ENCODE data around the gene SPZ1.
"Not testable (repeated sequence)": the region's sequence is repeated elsewhere in the genome, so short reads cannot be mapped to it uniquely, and the experiment has no call there.

Gene SPZ1

DNA sequence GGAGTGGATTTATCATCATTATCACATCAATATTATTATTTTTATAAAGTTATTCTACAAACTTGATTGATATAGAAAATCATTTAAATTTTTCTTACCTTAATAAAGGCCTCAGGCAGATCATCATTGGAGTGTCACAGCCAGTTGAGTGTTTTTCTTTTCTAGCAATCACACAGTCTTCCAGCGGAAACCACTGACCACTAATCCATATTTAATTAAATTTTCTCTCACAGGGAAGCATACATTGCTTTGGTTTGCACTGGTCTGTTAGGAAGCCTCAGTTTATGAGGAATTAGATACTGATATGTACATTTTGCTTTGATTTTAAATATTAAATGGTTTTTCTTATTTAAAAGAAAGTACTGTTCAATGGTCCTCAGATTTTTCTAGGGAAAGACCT is 6.7 kb downstream of the SPZ1 start:
- H3K9me3 ChIP-seq (ENCODE audit: control insufficient read depth in 2 of 2, low read length in 2 of 2), result no peaks in the 10 kb centered on the region
- no peaks in the 10 kb centered on the region for H3K36me3 ChIP-seq (ENCODE audit: control insufficient read depth in 2 of 2, insufficient read depth in 2 of 2, low read length in 2 of 2)
- H3K9ac ChIP-seq (ENCODE audit: low read length in 2 of 2), result no peak overlapping the region
- no peak overlapping the region for H3K27ac ChIP-seq (ENCODE audit: low read length)
- H3K4me3 ChIP-seq (ENCODE audit: low read length in 2 of 2), result no peak overlapping the region
- no peaks in the 10 kb centered on the region for H3K27me3 ChIP-seq (ENCODE audit: control insufficient read depth in 1 of 2, insufficient read depth in 2 of 2, low read length in 2 of 2)
- H3K4me1 ChIP-seq (ENCODE audit: control insufficient read depth, insufficient read depth, low read length), result no peaks in the 10 kb centered on the region

DNA sequence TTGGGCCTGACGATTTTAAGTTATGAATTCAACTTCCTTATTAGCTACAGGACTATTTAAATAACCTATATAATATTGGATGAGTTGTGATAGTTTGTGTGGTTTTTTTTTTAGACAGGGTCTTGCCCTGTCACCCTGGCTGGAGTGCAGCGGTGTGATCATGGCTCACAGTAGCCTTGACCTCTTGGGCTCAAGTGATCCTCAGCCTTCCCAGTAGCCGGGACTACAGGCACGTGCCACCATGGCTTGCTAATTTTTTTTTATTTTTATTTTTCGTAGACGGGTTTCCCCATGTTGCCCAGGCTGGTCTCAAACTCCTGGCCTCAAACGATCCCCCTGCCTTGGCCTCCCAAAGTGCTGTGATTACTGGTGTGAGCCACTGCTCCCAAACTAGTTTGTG is 17.6 kb downstream of the SPZ1 start:
- no peak overlapping the region for H3K9ac ChIP-seq (ENCODE audit: low read length in 2 of 2)
- no peaks in the 10 kb centered on the region for H3K36me3 ChIP-seq (ENCODE audit: control insufficient read depth in 2 of 2, insufficient read depth in 2 of 2, low read length in 2 of 2)
- no peaks in the 10 kb centered on the region for H3K27me3 ChIP-seq (ENCODE audit: control insufficient read depth in 1 of 2, insufficient read depth in 2 of 2, low read length in 2 of 2)
- H3K4me1 ChIP-seq (ENCODE audit: control insufficient read depth, insufficient read depth, low read length), result no peaks in the 10 kb centered on the region
- H3K9me3 ChIP-seq (ENCODE audit: control insufficient read depth in 2 of 2, low read length in 2 of 2), result no peaks in the 10 kb centered on the region
- H3K27ac ChIP-seq (ENCODE audit: low read length), result no peak overlapping the region
- no peak overlapping the region for H3K4me3 ChIP-seq (ENCODE audit: low read length in 2 of 2)

DNA sequence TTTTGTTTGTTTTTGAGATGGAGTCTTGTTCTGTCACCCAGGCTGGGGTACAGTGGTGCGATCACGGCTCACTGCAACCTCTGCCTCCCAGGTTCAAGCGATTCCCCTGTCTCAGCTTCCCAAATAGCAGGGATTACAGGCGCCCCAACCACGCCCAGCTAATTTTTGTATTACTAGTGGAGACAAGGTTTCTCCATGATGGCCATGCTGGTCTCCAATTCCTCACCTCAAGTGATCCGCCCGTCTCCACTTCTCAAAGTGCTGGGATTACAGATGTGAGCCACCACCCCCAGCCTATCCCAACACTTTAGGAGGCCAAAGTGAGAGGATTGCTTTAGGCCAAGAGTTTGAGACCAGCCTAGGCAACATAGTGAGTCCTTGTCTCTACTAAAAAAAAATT is 19.3 kb downstream of the SPZ1 start:
- Histone ChIP-seq H3K9me3 (ENCODE audit: control insufficient read depth in 2 of 2, low read length in 2 of 2) (no peaks in the 10 kb centered on the region), H3K4me1 (ENCODE audit: control insufficient read depth, insufficient read depth, low read length) (no peaks in the 10 kb centered on the region), H3K27me3 (ENCODE audit: control insufficient read depth in 1 of 2, insufficient read depth in 2 of 2, low read length in 2 of 2) (no peaks in the 10 kb centered on the region), H3K4me3 (ENCODE audit: low read length in 2 of 2) (no peak overlapping the region), H3K27ac (ENCODE audit: low read length) (no peak overlapping the region), H3K36me3 (ENCODE audit: control insufficient read depth in 2 of 2, insufficient read depth in 2 of 2, low read length in 2 of 2) (no peaks in the 10 kb centered on the region), H3K9ac (ENCODE audit: low read length in 2 of 2) (no peak overlapping the region)

DNA sequence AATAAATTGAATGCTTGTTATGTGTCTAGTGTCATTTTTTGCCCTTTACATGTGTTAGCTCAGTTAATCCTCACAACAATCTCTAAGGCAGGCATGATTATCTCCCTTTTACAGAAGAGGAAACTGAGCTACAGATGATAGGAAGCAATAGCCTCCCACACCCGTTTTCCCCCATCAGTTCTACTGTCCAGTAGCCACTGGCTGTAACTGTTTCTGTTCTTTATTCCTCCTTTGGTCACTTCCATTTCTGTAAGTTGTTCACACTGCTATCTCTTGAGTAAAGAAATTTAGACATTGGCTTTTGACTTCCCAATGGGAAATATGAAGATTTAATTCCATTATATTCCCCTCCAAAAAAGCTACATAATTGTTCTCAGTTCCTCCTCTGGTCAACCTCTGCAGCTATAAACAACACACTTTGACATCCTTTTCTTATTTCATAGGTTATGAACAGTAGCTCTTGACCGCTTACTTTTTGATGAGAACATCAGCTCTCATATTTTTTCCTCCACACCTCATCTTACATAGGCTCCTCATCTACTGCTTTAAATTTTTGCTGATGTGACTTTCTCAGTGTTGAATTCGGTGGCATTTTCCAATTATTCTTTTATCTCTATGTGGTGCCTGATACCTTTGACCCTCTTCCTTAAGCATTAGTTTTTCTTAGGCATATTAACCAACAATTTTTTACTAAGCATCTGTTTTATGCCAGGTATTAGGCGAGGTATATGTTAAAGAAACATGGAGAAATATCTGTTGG is 21.4 kb downstream of the SPZ1 start:
- Histone ChIP-seq H3K27ac (ENCODE audit: low read length) (no peak overlapping the region), H3K27me3 (ENCODE audit: control insufficient read depth in 1 of 2, insufficient read depth in 2 of 2, low read length in 2 of 2) (no peaks in the 10 kb centered on the region), H3K9ac (ENCODE audit: low read length in 2 of 2) (no peak overlapping the region), H3K4me3 (ENCODE audit: low read length in 2 of 2) (no peak overlapping the region), H3K4me1 (ENCODE audit: control insufficient read depth, insufficient read depth, low read length) (no peaks in the 10 kb centered on the region), H3K9me3 (ENCODE audit: control insufficient read depth in 2 of 2, low read length in 2 of 2) (no peaks in the 10 kb centered on the region), H3K36me3 (ENCODE audit: control insufficient read depth in 2 of 2, insufficient read depth in 2 of 2, low read length in 2 of 2) (no peaks in the 10 kb centered on the region)

DNA sequence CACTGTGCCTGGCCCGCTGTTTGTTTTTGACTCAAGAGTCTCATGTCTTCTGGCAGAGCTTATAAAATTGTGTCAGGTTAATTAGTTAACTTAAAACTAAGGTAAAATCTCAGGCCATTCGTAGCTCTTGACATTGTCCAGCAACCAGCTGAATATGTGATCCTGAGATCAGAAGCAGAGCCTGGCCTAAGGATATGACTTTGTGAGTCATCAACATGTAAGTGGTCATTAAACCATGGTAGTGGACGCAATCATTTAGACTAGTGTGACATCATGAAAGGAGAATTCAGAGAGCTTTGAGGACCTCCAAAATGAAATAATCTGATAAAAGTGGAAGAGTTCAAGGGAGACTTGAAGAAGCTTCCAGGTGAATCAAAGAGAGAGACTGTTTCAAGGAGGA is 23.3 kb downstream of the SPZ1 start:
- H3K9ac ChIP-seq (ENCODE audit: low read length in 2 of 2), result no peak overlapping the region

DNA sequence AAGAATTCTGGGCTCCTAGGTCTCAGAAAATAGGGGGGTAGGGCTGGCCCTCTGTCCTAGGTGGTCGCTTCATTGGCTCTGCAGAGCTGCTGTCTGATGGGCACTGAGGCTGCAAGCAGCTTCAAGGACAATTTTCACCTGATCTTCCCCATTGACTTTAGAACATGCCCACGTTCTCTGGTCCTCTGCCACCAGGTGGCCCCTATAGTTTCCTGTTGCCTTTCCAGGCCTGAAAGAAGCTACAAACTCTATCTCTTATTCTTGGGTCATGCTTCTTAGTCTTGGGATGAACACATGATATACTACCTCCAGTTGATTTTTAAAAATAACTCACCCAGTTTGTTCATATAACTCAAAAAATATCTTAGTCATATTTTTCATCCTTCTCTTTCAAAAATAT is 26.3 kb downstream of the SPZ1 start:
- Histone ChIP-seq H3K36me3 (ENCODE audit: control insufficient read depth in 2 of 2, insufficient read depth in 2 of 2, low read length in 2 of 2) (no peaks in the 10 kb centered on the region), H3K27ac (ENCODE audit: low read length) (no peak overlapping the region), H3K9ac (ENCODE audit: low read length in 2 of 2) (no peak overlapping the region), H3K4me1 (ENCODE audit: control insufficient read depth, insufficient read depth, low read length) (no peaks in the 10 kb centered on the region), H3K4me3 (ENCODE audit: low read length in 2 of 2) (no peak overlapping the region), H3K27me3 (ENCODE audit: control insufficient read depth in 1 of 2, insufficient read depth in 2 of 2, low read length in 2 of 2) (no peaks in the 10 kb centered on the region), H3K9me3 (ENCODE audit: control insufficient read depth in 2 of 2, low read length in 2 of 2) (no peaks in the 10 kb centered on the region)

More for the DNA sequence above, 23.3 kb downstream of the SPZ1 start:
- Histone ChIP-seq H3K36me3 (ENCODE audit: control insufficient read depth in 2 of 2, insufficient read depth in 2 of 2, low read length in 2 of 2) (no peaks in the 10 kb centered on the region), H3K4me1 (ENCODE audit: control insufficient read depth, insufficient read depth, low read length) (no peaks in the 10 kb centered on the region), H3K4me3 (ENCODE audit: low read length in 2 of 2) (no peak overlapping the region), H3K9me3 (ENCODE audit: control insufficient read depth in 2 of 2, low read length in 2 of 2) (no peaks in the 10 kb centered on the region), H3K27ac (ENCODE audit: low read length) (no peak overlapping the region), H3K27me3 (ENCODE audit: control insufficient read depth in 1 of 2, insufficient read depth in 2 of 2, low read length in 2 of 2) (no peaks in the 10 kb centered on the region)

DNA sequence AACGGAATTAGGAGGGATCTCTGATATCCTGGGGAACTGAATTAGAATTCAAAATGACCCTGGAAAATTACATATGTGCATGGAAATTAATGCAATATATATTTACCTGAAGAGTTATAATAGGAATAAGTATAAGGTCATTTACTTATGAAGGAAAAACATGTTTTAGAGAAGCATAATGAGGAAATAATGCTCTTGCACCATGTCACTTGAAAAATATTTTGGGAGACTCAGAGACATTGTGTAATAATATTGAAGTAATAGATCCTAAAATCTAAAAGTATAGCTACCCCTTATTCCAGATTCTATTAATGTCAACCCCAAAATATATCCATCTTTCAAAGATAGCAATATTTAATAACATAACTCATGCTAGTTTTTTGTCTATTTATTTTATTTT is 28.4 kb downstream of the SPZ1 start:
- Histone ChIP-seq H3K4me3 (ENCODE audit: low read length in 2 of 2) (no peak overlapping the region), H3K4me1 (ENCODE audit: control insufficient read depth, insufficient read depth, low read length) (no peaks in the 10 kb centered on the region)

DNA sequence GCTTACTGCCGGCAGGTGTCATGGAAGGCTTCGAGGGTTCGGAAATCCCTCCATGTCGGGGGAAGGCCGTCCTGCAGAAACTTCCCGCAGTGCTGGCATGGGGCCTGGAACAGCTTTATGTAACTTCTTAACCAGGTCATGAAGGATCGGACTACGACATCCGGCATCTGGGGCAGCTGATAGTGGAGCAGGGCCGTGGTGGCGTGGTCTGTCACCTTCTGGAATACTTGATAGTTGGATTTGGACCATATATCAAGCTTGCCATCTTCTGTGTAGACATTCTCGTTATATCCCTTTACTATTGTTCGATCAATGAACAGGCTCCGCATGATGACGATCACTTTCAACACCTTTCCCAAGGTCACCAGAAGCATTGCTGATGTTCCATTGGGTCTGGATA is 31.2 kb downstream of the SPZ1 start:
- H3K4me1 ChIP-seq (ENCODE audit: control insufficient read depth, insufficient read depth, low read length); H3K9me3 ChIP-seq (ENCODE audit: control insufficient read depth in 2 of 2, low read length in 2 of 2); H3K27me3 ChIP-seq (ENCODE audit: control insufficient read depth in 1 of 2, insufficient read depth in 2 of 2, low read length in 2 of 2); H3K27ac ChIP-seq (ENCODE audit: low read length); H3K9ac ChIP-seq (ENCODE audit: low read length in 2 of 2); H3K36me3 ChIP-seq (ENCODE audit: control insufficient read depth in 2 of 2, insufficient read depth in 2 of 2, low read length in 2 of 2); H3K4me3 ChIP-seq (ENCODE audit: low read length in 2 of 2): not testable (repeated sequence)

More for the DNA sequence above, 28.4 kb downstream of the SPZ1 start:
- Histone ChIP-seq H3K36me3 (ENCODE audit: control insufficient read depth in 2 of 2, insufficient read depth in 2 of 2, low read length in 2 of 2) (no peaks in the 10 kb centered on the region), H3K27me3 (ENCODE audit: control insufficient read depth in 1 of 2, insufficient read depth in 2 of 2, low read length in 2 of 2) (no peaks in the 10 kb centered on the region), H3K27ac (ENCODE audit: low read length) (no peak overlapping the region), H3K9ac (ENCODE audit: low read length in 2 of 2) (no peak overlapping the region), H3K9me3 (ENCODE audit: control insufficient read depth in 2 of 2, low read length in 2 of 2) (no peaks in the 10 kb centered on the region)

DNA sequence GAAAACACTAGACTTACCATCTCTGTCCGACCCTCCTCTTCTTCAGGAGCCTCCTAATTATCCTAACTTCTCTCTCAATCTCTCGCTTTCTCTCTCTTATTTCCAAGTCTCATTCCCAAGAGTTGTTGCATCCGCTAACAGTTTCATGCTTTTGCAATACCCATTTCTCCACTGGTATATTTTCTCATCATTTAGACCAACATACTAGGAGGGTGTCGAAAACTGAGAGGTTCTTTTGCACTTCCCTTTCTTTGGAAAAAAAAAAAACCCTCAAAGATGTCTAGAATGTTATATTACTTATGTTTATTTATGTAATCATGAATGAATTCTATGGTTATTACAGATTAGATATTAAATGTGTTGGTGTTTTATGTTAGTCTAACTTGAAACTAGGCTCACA is 35.9 kb downstream of the SPZ1 start:
- H3K4me1 ChIP-seq (ENCODE audit: control insufficient read depth, insufficient read depth, low read length), result no peaks in the 10 kb centered on the region
- H3K27me3 ChIP-seq (ENCODE audit: control insufficient read depth in 1 of 2, insufficient read depth in 2 of 2, low read length in 2 of 2), result no peaks in the 10 kb centered on the region
- no peak overlapping the region for H3K27ac ChIP-seq (ENCODE audit: low read length)
- no peaks in the 10 kb centered on the region for H3K36me3 ChIP-seq (ENCODE audit: control insufficient read depth in 2 of 2, insufficient read depth in 2 of 2, low read length in 2 of 2)
- no peak overlapping the region for H3K9ac ChIP-seq (ENCODE audit: low read length in 2 of 2)
- no peak overlapping the region for H3K4me3 ChIP-seq (ENCODE audit: low read length in 2 of 2)
- H3K9me3 ChIP-seq (ENCODE audit: control insufficient read depth in 2 of 2, low read length in 2 of 2), result no peaks in the 10 kb centered on the region

DNA sequence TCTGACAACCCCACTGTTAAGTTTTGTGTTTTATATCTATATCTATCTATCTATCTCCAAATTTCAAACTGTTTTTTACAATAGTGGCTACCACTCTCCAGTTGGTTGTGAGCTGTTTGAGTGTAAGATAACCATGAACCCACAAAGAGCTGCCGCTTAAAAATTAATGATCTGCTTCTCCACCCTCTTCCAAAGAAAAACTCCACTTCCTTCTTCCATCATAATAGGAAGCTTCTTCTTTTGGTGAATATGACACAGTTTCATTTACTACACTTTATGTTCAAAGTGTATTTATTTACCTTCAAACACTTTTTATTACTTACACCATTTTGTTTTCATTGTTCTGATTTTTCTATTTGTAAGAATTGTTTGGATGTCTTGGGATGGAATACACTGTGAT is 37.9 kb downstream of the SPZ1 start:
- H3K4me1 ChIP-seq (ENCODE audit: control insufficient read depth, insufficient read depth, low read length), result no peaks in the 10 kb centered on the region
- no peaks in the 10 kb centered on the region for H3K36me3 ChIP-seq (ENCODE audit: control insufficient read depth in 2 of 2, insufficient read depth in 2 of 2, low read length in 2 of 2)
- no peaks in the 10 kb centered on the region for H3K9me3 ChIP-seq (ENCODE audit: control insufficient read depth in 2 of 2, low read length in 2 of 2)
- H3K27me3 ChIP-seq (ENCODE audit: control insufficient read depth in 1 of 2, insufficient read depth in 2 of 2, low read length in 2 of 2), result no peaks in the 10 kb centered on the region
- no peak overlapping the region for H3K9ac ChIP-seq (ENCODE audit: low read length in 2 of 2)
- no peak overlapping the region for H3K27ac ChIP-seq (ENCODE audit: low read length)
- no peak overlapping the region for H3K4me3 ChIP-seq (ENCODE audit: low read length in 2 of 2)

DNA sequence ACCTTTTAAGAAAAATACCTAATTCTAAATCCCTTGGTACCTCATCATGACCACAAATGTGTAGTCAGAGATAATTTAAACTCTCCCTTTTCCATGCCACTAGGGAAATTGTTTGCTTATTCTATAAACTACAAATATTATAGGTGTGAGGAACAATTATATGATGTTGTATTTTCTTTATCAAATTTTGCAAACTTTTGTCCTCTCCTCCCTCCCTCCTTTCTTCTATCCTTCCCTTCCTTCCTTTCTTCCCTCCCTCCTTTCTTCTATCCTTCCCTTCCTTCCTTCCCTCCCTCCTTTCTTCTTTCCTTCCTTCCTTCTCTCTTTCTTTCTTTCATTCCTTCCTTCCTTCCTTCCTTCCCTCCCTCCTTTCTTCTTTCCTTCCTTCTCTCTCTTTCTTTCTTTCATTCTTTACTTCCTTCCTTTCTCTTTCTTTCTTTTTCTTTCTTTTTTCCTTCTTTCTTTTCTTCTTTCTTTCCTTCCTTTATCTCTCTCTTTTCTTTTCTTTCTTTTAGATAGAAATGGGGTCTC is 41.2 kb downstream of the SPZ1 start:
- Histone ChIP-seq H3K4me1 (ENCODE audit: control insufficient read depth, insufficient read depth, low read length) (no peaks in the 10 kb centered on the region), H3K27ac (ENCODE audit: low read length) (no peak overlapping the region)

More for the DNA sequence above, 41.2 kb downstream of the SPZ1 start:
- H3K4me3 ChIP-seq (ENCODE audit: low read length in 2 of 2), result no peak overlapping the region
- H3K36me3 ChIP-seq (ENCODE audit: control insufficient read depth in 2 of 2, insufficient read depth in 2 of 2, low read length in 2 of 2), result no peaks in the 10 kb centered on the region
- H3K9me3 ChIP-seq (ENCODE audit: control insufficient read depth in 2 of 2, low read length in 2 of 2), result no peaks in the 10 kb centered on the region
- no peaks in the 10 kb centered on the region for H3K27me3 ChIP-seq (ENCODE audit: control insufficient read depth in 1 of 2, insufficient read depth in 2 of 2, low read length in 2 of 2)
- no peak overlapping the region for H3K9ac ChIP-seq (ENCODE audit: low read length in 2 of 2)
